Activated T-cell treated with anti-CD3 and anti-CD28 coated beads, Interleukin-2, amount 50 U/mL, for 24 hours (primary cell): ENCODE measurements around the gene WDR5.

Experiments
- DNase-seq: peaks from one replicate; pipeline ENCODE4 v3.0.0-alpha.2; 2020
- H3K27ac Mint-ChIP-seq: 2 replicates; pipeline ENCODE4 v1.8.0; 2020; ENCODE audit warnings: mild to moderate bottlenecking, mixed read lengths
- H3K27me3 Mint-ChIP-seq: 2 replicates; pipeline ENCODE4 v1.8.0; 2020; ENCODE audit warnings: mixed read lengths
- H3K36me3 Mint-ChIP-seq: 2 replicates; pipeline ENCODE4 v1.8.0; 2020; ENCODE audit warnings: low read depth, mixed read lengths
- H3K4me1 Mint-ChIP-seq: 2 replicates; pipeline ENCODE4 v1.8.0; 2020; ENCODE audit warnings: low read depth, mixed read lengths
- H3K4me3 Mint-ChIP-seq: 2 replicates; pipeline ENCODE4 v1.8.0; 2020; ENCODE audit warnings: mild to moderate bottlenecking, moderate library complexity, mixed read lengths
- H3K9me3 Mint-ChIP-seq: 2 replicates; pipeline ENCODE4 v1.8.0; 2020; ENCODE audit warnings: mixed read lengths

Gene WDR5

GRCh38 chr9:134179595-134179917 is 43.7 kb downstream of the WDR5 start:
- Mint-ChIP-seq H3K9me3 (peaks cover 6% of the 10 kb centered on the region), H3K36me3 (no peaks in the 10 kb centered on the region), H3K27me3 (peaks cover 4% of the 10 kb centered on the region), H3K4me1 (peaks cover 15% of the 10 kb centered on the region), H3K4me3 (no peak overlapping the region), H3K27ac (no peak overlapping the region)
- DNase-seq, result no peak

DNA sequence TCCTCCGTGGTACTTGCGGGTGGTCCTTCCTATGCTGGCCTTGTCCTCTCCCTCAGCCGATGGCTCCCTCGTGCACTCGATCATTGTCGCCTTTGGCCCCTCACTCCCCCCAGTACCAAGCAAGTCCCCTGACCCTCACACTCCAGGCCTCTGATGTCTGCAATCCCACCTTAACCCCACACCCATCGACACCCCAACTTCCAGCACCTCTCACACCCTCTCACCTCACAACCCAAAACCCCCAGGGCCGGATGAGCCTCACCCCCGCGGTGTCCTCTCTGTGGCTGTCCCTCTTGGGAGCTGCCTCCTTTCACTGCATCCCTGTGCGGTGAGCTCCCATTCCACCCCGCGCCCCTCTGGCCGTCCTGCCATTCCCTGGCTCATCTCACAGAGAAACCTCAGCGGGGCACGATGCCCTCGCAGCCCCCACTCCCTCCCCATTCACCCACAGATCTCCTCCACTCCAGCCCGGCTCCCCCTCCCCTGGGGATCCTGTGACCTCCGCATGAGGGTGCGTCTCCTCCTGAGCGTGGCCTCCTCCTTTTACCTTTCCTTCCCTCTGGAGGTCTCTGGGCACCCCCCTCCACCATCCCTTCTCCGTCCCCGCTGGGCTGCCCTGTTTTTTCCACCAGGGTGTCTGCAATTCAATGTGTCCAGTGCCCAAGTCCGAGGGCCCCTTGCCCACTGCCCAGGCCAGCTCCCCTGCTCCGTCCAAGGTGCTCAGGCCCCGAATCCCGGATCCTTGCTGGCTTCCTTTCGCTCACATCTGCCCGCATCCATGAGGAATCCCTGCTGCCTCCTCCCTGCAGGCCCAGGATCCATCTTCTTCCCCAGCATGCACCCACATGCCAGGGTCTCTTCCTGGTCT is 44.3 kb downstream of the WDR5 start:
- Mint-ChIP-seq H3K27ac (no peak overlapping the region), H3K27me3 (peaks cover 4% of the 10 kb centered on the region), H3K9me3 (peaks cover 6% of the 10 kb centered on the region), H3K4me3 (no peak overlapping the region), H3K4me1 (peaks cover 15% of the 10 kb centered on the region), H3K36me3 (no peaks in the 10 kb centered on the region)
- no peak for DNase-seq

DNA sequence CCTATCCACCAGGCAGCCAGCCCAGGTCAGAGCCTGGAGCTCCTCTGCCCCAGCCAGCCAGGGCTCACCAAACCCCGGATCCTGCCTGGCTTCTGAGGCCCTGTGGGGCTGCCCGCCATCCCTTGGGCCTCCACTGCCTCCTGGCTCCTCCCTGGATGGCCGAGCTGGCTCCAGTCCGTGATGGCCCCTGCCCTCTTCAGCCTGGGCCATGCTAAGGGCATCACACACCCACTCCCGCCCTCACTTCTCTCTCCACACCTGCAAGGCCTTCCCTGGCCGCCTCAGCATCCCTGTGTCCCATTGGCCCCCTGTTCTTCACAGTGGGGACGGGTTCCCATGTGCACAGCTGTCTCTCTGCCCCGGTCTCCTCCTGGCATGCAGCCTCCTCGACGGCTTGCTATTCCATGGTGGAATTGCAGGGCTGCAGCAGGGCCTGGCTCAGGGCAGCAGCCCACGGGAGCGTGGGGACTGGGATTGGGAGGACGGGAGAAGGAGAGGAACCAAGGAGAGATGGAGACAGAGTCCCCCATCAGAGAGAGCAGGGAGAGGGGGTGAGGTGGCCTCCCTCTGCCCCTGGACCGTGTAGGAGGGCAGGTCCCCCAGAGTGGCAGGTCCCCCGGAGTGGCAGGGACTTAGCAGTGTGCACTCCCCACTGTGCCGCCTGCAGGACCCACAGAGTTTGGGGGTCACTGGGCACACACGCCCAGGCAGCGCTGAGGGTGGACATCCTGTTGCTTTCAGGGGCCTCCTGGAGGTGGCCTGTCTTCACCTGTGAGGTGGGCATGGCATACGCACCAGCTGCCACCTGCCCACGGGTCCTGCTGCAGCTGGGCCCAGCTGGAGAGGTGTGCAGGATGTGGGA is 45.1 kb downstream of the WDR5 start:
- peaks cover 4% of the 10 kb centered on the region for H3K27me3 Mint-ChIP-seq
- H3K4me3 Mint-ChIP-seq, result no peak overlapping the region
- H3K27ac Mint-ChIP-seq, result no peak overlapping the region
- H3K4me1 Mint-ChIP-seq, result peaks cover 22% of the 10 kb centered on the region
- DNase-seq, result no peak
- H3K9me3 Mint-ChIP-seq, result peaks cover 6% of the 10 kb centered on the region
- no peaks in the 10 kb centered on the region for H3K36me3 Mint-ChIP-seq

- H3K4me3 Mint-ChIP-seq, result no peak overlapping the region
- peaks cover 4% of the 10 kb centered on the region for H3K27me3 Mint-ChIP-seq
- peaks cover 6% of the 10 kb centered on the region for H3K9me3 Mint-ChIP-seq
- peaks cover 22% of the 10 kb centered on the region for H3K4me1 Mint-ChIP-seq
- no peak for DNase-seq
- H3K27ac Mint-ChIP-seq, result peak overlapping the region; percentile 65
- H3K36me3 Mint-ChIP-seq, result no peaks in the 10 kb centered on the region
Measured at GRCh38 chr9:134181648-134182034, 45.8 kb downstream of the WDR5 start.

- H3K9me3 Mint-ChIP-seq, result peaks cover 6% of the 10 kb centered on the region
- DNase-seq, result no peak
- H3K4me3 Mint-ChIP-seq, result no peak overlapping the region
- peak overlapping the region; percentile 65 for H3K27ac Mint-ChIP-seq
- H3K27me3 Mint-ChIP-seq, result peaks cover 4% of the 10 kb centered on the region
- H3K4me1 Mint-ChIP-seq, result peaks cover 22% of the 10 kb centered on the region
- H3K36me3 Mint-ChIP-seq, result no peaks in the 10 kb centered on the region
Measured at GRCh38 chr9:134182554-134183085, 46.7 kb downstream of the WDR5 start.

DNA sequence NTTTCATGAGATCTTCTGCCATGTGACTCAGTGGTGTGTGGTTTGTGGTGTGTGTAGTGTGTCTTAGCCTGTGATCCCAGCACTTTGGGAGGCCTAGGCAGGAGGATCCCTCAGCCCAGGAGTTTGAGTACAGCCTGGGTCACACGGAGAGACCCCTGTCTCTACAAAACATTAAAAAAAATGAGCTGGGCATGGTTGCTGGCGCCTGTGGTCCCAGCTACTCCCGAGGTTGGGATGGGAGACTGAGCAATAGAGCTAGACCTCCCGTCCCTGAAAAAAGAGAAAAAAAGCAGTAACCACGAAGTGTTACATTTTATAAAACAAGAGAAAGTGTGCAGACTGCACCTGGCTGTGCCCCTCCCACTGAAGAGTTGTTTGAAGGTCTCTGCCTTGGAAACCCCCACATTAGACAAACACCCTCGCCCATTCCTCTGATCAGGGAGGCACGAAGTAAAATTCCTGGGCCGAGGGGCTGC is 49.7 kb downstream of the WDR5 start:
- no peak for DNase-seq
- peak overlapping the region; percentile 73 for H3K27ac Mint-ChIP-seq
- H3K27me3 Mint-ChIP-seq, result no peaks in the 10 kb centered on the region
- no peaks in the 10 kb centered on the region for H3K36me3 Mint-ChIP-seq
- H3K4me1 Mint-ChIP-seq, result peaks cover 22% of the 10 kb centered on the region
- no peak overlapping the region for H3K4me3 Mint-ChIP-seq
- peaks cover 6% of the 10 kb centered on the region for H3K9me3 Mint-ChIP-seq

- Mint-ChIP-seq H3K27me3 (no peaks in the 10 kb centered on the region), H3K4me3 (no peak overlapping the region), H3K27ac (no peak overlapping the region), H3K4me1 (peaks cover 18% of the 10 kb centered on the region), H3K9me3 (peaks cover 6% of the 10 kb centered on the region), H3K36me3 (no peaks in the 10 kb centered on the region)
- DNase-seq, result no peak
Measured at GRCh38 chr9:134186471-134187109, 50.7 kb downstream of the WDR5 start.

- H3K4me3 Mint-ChIP-seq, result no peak overlapping the region
- no peaks in the 10 kb centered on the region for H3K27me3 Mint-ChIP-seq
- no peak for DNase-seq
- no peaks in the 10 kb centered on the region for H3K36me3 Mint-ChIP-seq
- H3K4me1 Mint-ChIP-seq, result peaks cover 13% of the 10 kb centered on the region
- no peak overlapping the region for H3K27ac Mint-ChIP-seq
- H3K9me3 Mint-ChIP-seq, result peaks cover 6% of the 10 kb centered on the region
Measured at GRCh38 chr9:134187110-134187531, 51.2 kb downstream of the WDR5 start.

- H3K4me3 Mint-ChIP-seq, result no peak overlapping the region
- no peak overlapping the region for H3K27ac Mint-ChIP-seq
- peaks cover 7% of the 10 kb centered on the region for H3K4me1 Mint-ChIP-seq
Measured at GRCh38 chr9:134187891-134188385, 52.1 kb downstream of the WDR5 start.

GRCh38 chr9:134188386-134189144 is 52.7 kb downstream of the WDR5 start:
- no peaks in the 10 kb centered on the region for H3K36me3 Mint-ChIP-seq
- no peak for DNase-seq

More at GRCh38 chr9:134187891-134188385, 52.1 kb downstream of the WDR5 start:
- DNase-seq, result no peak
- Mint-ChIP-seq H3K36me3 (no peaks in the 10 kb centered on the region), H3K27me3 (no peaks in the 10 kb centered on the region), H3K9me3 (no peaks in the 10 kb centered on the region)

DNA sequence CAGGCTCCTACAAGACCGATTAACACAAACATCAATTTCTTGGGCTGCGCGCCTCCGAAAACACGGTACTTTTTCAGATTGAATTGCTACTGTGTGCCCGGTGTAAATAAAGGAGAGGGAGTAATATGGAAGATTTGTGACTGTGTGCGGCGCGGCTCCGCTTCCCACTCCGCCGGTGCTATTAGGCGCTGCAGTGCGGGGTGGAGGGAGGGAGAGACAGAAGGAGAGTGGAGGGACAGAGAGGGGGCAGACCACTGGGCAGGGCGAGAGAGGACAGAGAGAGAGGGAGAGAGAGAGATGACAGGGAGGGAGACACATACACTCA is 53.2 kb downstream of the WDR5 start:
- H3K27me3 Mint-ChIP-seq, result no peaks in the 10 kb centered on the region
- H3K9me3 Mint-ChIP-seq, result no peaks in the 10 kb centered on the region
- H3K4me3 Mint-ChIP-seq, result no peak overlapping the region
- no peak overlapping the region for H3K27ac Mint-ChIP-seq
- H3K4me1 Mint-ChIP-seq, result peaks cover 7% of the 10 kb centered on the region
- no peaks in the 10 kb centered on the region for H3K36me3 Mint-ChIP-seq
- DNase-seq, result no peak

More at GRCh38 chr9:134188386-134189144, 52.7 kb downstream of the WDR5 start:
- Mint-ChIP-seq H3K4me3 (no peak overlapping the region), H3K9me3 (no peaks in the 10 kb centered on the region), H3K27me3 (no peaks in the 10 kb centered on the region), H3K27ac (no peak overlapping the region), H3K4me1 (peaks cover 7% of the 10 kb centered on the region)

DNA sequence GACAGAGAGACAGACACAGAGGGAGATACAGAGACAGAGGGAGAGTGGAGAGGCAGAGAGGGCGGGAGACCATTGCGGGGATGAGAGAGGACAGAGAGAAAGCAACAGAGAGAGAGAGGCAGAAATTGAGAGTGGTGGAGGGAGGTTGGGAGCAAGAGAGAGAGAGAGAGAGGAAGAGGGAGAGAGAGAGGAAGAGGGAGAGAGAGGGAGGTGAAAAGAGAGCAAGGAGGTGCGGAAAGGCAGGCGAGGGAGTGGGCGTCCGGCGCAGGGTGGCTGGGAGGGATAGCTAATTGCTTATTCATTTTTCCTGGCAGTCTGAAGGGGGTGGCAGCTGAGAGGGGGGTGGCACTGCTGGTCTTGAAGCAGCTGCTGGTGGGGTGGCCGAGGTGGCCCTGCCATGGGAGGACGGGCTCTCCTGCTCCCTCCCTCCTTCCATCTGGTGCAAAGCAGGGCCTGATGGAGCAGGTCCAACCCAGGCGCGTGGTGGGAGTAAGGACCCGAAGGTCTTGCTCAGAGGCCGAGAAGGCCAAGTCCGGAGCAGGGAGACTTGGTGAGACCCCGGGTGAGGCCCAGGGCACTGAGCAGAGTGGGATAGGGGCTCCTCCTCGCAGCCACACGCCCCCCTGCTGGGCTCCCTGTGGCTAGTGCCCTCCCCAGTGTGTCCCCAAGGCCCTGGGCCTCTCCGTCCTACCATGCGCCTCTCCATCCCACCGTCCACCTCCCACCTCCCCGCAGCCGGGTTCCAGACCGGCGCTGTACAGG is 53.8 kb downstream of the WDR5 start:
- Mint-ChIP-seq H3K27me3 (no peaks in the 10 kb centered on the region), H3K4me3 (no peak overlapping the region), H3K27ac (no peak overlapping the region)

More for the DNA sequence above, 53.8 kb downstream of the WDR5 start:
- peaks cover 7% of the 10 kb centered on the region for H3K4me1 Mint-ChIP-seq
- no peaks in the 10 kb centered on the region for H3K36me3 Mint-ChIP-seq
- DNase-seq, result no peak
- H3K9me3 Mint-ChIP-seq, result no peaks in the 10 kb centered on the region
